Astrocyte (in vitro differentiated cells and primary cell): ENCODE results near the gene TIMP3. TPM values are rescaled to one million over a fixed set of nuclear protein-coding genes. Genes with fewer than 3 reads are reported as not detected.

Source experiments
- DNase-seq: peaks from one replicate; pipeline ENCODE4 v3.0.0-alpha.2; 2010; ENCODE audit warnings: low read depth
- FAIRE-seq: peaks from 2 replicates; lab custom pipeline; 2011; peaks lifted over from hg19 to GRCh38; lab: Jason Lieb, UNC
- H2AFZ ChIP-seq: 2 replicates; pipeline ENCODE4 v1.6.0; 2012; ENCODE audit warnings: low read depth, low read length, inconsistent platforms
- H3K27ac ChIP-seq: 2 replicates; pipeline ENCODE4 v1.5.1; 2011; ENCODE audit warnings: low read depth, low read length, inconsistent platforms
- H3K27me3 ChIP-seq: 2 replicates; pipeline ENCODE4 v1.6.0; 2011; ENCODE audit warnings: low read length, inconsistent platforms; ENCODE audit not compliant: insufficient read depth
- H3K36me3 ChIP-seq: 2 replicates; pipeline ENCODE4 v1.5.1; 2011; ENCODE audit warnings: low read length, inconsistent platforms; ENCODE audit not compliant: insufficient read depth
- H3K4me1 ChIP-seq: 2 replicates; pipeline ENCODE4 v1.5.1; 2011; ENCODE audit warnings: low read length, inconsistent platforms; ENCODE audit not compliant: insufficient read depth
- H3K4me2 ChIP-seq: 2 replicates; pipeline ENCODE4 v1.6.0; 2012; ENCODE audit warnings: low read length, inconsistent platforms
- H3K4me3 ChIP-seq: 2 replicates; pipeline ENCODE4 v1.5.1; 2011; ENCODE audit warnings: low read depth, mild to moderate bottlenecking, low read length, inconsistent platforms; ENCODE audit not compliant: insufficient read depth
- H3K79me2 ChIP-seq: 2 replicates; pipeline ENCODE4 v1.6.0; 2012; ENCODE audit warnings: mild to moderate bottlenecking, low read length, inconsistent platforms; ENCODE audit not compliant: insufficient read depth
- H3K9ac ChIP-seq: 2 replicates; pipeline ENCODE4 v1.6.0; 2012; ENCODE audit warnings: mild to moderate bottlenecking, low read length, inconsistent platforms
- H3K9me3 ChIP-seq: 2 replicates; pipeline ENCODE4 v1.5.1; 2012; ENCODE audit warnings: low read depth, mild to moderate bottlenecking, low read length, inconsistent platforms; ENCODE audit not compliant: insufficient read depth
- H4K20me1 ChIP-seq: 2 replicates; pipeline ENCODE4 v1.6.0; 2012; ENCODE audit warnings: low read length, inconsistent platforms; ENCODE audit not compliant: insufficient read depth
- H3K27ac Mint-ChIP-seq: one replicate; pipeline ENCODE4 v1.8.0; 2021; ENCODE audit warnings: mild to moderate bottlenecking, mixed read lengths; ENCODE audit not compliant: unreplicated experiment
- H3K27me3 Mint-ChIP-seq: one replicate; pipeline ENCODE4 v1.8.0; 2021; ENCODE audit warnings: low read depth, mixed read lengths; ENCODE audit not compliant: unreplicated experiment
- H3K36me3 Mint-ChIP-seq: one replicate; pipeline ENCODE4 v1.8.0; 2021; ENCODE audit warnings: low read depth, mixed read lengths; ENCODE audit not compliant: unreplicated experiment
- H3K4me1 Mint-ChIP-seq: one replicate; pipeline ENCODE4 v1.8.0; 2021; ENCODE audit warnings: low read depth, mixed read lengths; ENCODE audit not compliant: unreplicated experiment
- H3K4me3 Mint-ChIP-seq: one replicate; pipeline ENCODE4 v1.8.0; 2021; ENCODE audit warnings: mild to moderate bottlenecking, moderate library complexity, mixed read lengths; ENCODE audit not compliant: unreplicated experiment
- H3K9me3 Mint-ChIP-seq: one replicate; pipeline ENCODE4 v1.8.0; 2021; ENCODE audit warnings: mild to moderate bottlenecking, mixed read lengths; ENCODE audit not compliant: unreplicated experiment
- EZH2 ChIP-seq: IDR thresholded peaks from 2 replicates; pipeline ENCODE4 v1.6.1; 2012; ENCODE audit warnings: mild to moderate bottlenecking, low read length, inconsistent platforms; ENCODE audit not compliant: insufficient read depth
- total RNA-seq: library from RNA; stranded (reverse); gene quantifications from 2 replicates; pipeline ENCODE4 v1.2.1, GENCODE V29; 2021
- TF ChIP-seq, protein P1 (sequence below): IDR thresholded peaks from 2 replicates; pipeline ENCODE4 v1.5.1; 2011; ENCODE audit warnings: low read depth, mild to moderate bottlenecking, inconsistent platforms, low read length, moderate library complexity; ENCODE audit not compliant: insufficient read depth

Gene TIMP3
- total RNA-seq, 1 donor from 2014 or later, result 145 TPM

DNA sequence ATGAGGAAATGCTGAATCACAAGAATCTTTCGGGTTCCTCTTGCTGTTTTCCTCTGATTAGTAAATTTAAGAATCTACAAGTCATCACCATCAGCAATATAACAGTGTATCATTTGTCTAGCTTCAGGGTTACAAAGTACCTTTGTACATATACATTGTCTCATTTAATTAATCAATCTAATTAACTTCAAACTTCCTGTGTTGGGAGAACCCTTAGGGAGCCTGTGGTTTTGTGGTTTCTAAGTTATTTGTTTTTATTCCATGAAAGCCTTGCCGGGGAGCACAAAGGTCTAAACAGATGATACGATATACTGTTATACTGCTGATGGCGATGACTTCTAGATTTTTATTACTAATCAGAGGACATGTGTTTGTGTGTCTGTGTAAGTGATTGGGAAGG lies 41.0 kb downstream of the TIMP3 start:
- Histone ChIP-seq H3K27ac (no peak overlapping the region), H3K9ac (no peak overlapping the region), H3K4me3 (no peak overlapping the region), H3K9me3 (no peaks in the 10 kb centered on the region), H4K20me1 (peaks cover 98% of the 10 kb centered on the region), H3K79me2 (peaks cover 69% of the 10 kb centered on the region), H2AFZ (no peak overlapping the region), H3K36me3 (peaks cover 6% of the 10 kb centered on the region), H3K4me1 (peaks cover 15% of the 10 kb centered on the region), H3K4me2 (no peak overlapping the region), H3K27me3 (no peaks in the 10 kb centered on the region)
- Mint-ChIP-seq H3K36me3 (peaks cover 19% of the 10 kb centered on the region), H3K4me3 (no peak overlapping the region), H3K9me3 (peaks cover 5% of the 10 kb centered on the region), H3K27ac (no peak overlapping the region), H3K4me1 (peaks cover 21% of the 10 kb centered on the region), H3K27me3 (peaks cover 3% of the 10 kb centered on the region)
- DNase-seq, result peak; percentile 50
- TF ChIP-seq EZH2, result no peak
- TF ChIP-seq, protein P1, sequence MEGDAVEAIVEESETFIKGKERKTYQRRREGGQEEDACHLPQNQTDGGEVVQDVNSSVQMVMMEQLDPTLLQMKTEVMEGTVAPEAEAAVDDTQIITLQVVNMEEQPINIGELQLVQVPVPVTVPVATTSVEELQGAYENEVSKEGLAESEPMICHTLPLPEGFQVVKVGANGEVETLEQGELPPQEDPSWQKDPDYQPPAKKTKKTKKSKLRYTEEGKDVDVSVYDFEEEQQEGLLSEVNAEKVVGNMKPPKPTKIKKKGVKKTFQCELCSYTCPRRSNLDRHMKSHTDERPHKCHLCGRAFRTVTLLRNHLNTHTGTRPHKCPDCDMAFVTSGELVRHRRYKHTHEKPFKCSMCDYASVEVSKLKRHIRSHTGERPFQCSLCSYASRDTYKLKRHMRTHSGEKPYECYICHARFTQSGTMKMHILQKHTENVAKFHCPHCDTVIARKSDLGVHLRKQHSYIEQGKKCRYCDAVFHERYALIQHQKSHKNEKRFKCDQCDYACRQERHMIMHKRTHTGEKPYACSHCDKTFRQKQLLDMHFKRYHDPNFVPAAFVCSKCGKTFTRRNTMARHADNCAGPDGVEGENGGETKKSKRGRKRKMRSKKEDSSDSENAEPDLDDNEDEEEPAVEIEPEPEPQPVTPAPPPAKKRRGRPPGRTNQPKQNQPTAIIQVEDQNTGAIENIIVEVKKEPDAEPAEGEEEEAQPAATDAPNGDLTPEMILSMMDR, result no peak
- peak; percentile 5 for FAIRE-seq

DNA sequence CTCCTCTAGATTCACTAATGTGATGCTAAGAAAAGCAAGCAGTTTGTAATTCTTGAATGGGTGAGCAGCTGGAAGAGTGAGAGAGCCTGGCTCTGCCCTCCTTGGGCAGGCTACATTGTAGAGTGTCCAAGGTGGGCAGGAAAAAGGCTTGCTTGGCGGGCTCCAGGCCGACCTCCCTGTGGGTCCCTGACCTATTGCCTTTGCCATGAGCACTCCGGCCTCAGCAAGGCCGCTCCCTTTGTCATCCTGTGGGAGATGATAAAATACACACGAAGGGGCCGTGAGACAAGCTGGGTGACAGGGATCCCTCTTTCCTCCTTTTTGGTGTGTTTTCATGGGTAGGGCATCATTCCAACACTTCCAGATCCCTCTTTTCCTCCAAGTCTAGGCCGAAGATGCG lies 41.8 kb downstream of the TIMP3 start:
- no peak overlapping the region for H3K9ac ChIP-seq
- peaks cover 76% of the 10 kb centered on the region for H3K79me2 ChIP-seq
- no peak overlapping the region for H3K27ac ChIP-seq
- no peak overlapping the region for H3K4me3 ChIP-seq
- peaks cover 17% of the 10 kb centered on the region for H3K4me1 Mint-ChIP-seq
- H2AFZ ChIP-seq, result no peak overlapping the region
- peaks cover 6% of the 10 kb centered on the region for H3K36me3 ChIP-seq
- peaks cover 5% of the 10 kb centered on the region for H3K9me3 Mint-ChIP-seq
- peaks cover 3% of the 10 kb centered on the region for H3K27me3 Mint-ChIP-seq
- peaks cover 15% of the 10 kb centered on the region for H3K4me1 ChIP-seq
- no peak for TF ChIP-seq EZH2
- TF ChIP-seq, protein P1, result no peak
- FAIRE-seq (no peak), DNase-seq (no peak)
- H4K20me1 ChIP-seq, result peaks cover 98% of the 10 kb centered on the region
- H3K4me2 ChIP-seq, result no peak overlapping the region
- H3K27ac Mint-ChIP-seq, result no peak overlapping the region
- no peaks in the 10 kb centered on the region for H3K9me3 ChIP-seq
- no peaks in the 10 kb centered on the region for H3K27me3 ChIP-seq
- H3K36me3 Mint-ChIP-seq, result peaks cover 19% of the 10 kb centered on the region
- H3K4me3 Mint-ChIP-seq, result no peak overlapping the region

DNA sequence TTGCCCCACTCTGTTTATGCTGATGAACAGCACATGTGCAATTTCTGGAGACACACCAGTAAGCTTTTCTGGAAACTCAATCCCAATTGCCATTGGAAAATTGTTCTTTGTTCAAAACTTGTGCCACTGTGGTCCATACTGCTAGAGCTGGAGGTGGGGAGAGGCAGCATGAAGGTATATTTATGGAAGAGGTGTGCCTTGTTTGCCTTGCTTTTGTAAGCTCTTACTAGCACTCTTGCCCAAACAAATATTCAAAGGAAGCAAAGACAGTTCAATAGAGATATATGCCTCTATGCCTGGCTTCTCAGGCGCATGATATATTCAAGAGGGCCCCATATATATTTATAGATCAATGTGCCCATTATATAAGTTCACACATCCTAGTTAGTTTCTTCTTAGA lies 42.7 kb downstream of the TIMP3 start:
- Mint-ChIP-seq H3K9me3 (peaks cover 5% of the 10 kb centered on the region), H3K4me1 (peaks cover 17% of the 10 kb centered on the region), H3K4me3 (no peak overlapping the region), H3K27ac (no peak overlapping the region), H3K27me3 (peaks cover 3% of the 10 kb centered on the region), H3K36me3 (peaks cover 13% of the 10 kb centered on the region)
- FAIRE-seq (no peak), DNase-seq (no peak)
- Histone ChIP-seq H3K4me2 (no peak overlapping the region), H3K9ac (no peak overlapping the region), H2AFZ (no peak overlapping the region), H3K27ac (no peak overlapping the region), H3K4me1 (peaks cover 15% of the 10 kb centered on the region), H3K36me3 (peaks cover 5% of the 10 kb centered on the region), H4K20me1 (peaks cover 98% of the 10 kb centered on the region), H3K79me2 (peaks cover 74% of the 10 kb centered on the region), H3K9me3 (no peaks in the 10 kb centered on the region), H3K4me3 (no peak overlapping the region), H3K27me3 (no peaks in the 10 kb centered on the region)
- no peak for TF ChIP-seq EZH2
- TF ChIP-seq, protein P1, result no peak
